ENCODE results near the gene PRDM11.

- TF ChIP-seq CTCF (conservative IDR thresholded peaks at IDR 0.05 in 1 of 2, IDR thresholded peaks at IDR 0.05 in 1 of 2; ENCODE audit: extremely low read depth in 1 of 2, insufficient read depth in 1 of 2, low read depth in 1 of 2, low read length in 2 of 2), result no peak
- TF ChIP-seq EZH2 (IDR thresholded peaks at IDR 0.05; ENCODE audit: borderline replicate concordance, low read length), result no peak
Measured at GRCh38 chr11:45149483-45150056, 3.1 kb downstream of the PRDM11 start.
